Lower leg skin (tissue), 3 donors: Measurements from ENCODE around the gene EMX2.

ENCODE experiments used
- POLR2A ChIP-seq, 2 donors: fragments of 450-650 bp; IDR thresholded peaks; one replicate each; pipeline ENCODE4 v1.6.1; 2016 to 2017; ENCODE audit warnings: antibody characterized with exemption in 2 of 2, mild to moderate bottlenecking in 1 of 2, moderate library complexity in 1 of 2
- TF ChIP-seq, protein P1 (sequence below), 3 donors: fragments of 450-650 bp; IDR thresholded peaks; one replicate each; pipeline ENCODE4 v1.5.1; 2016; ENCODE audit warnings: antibody characterized with exemption in 3 of 3, mild to moderate bottlenecking in 3 of 3, moderate library complexity in 2 of 3

- TF ChIP-seq, protein P1, sequence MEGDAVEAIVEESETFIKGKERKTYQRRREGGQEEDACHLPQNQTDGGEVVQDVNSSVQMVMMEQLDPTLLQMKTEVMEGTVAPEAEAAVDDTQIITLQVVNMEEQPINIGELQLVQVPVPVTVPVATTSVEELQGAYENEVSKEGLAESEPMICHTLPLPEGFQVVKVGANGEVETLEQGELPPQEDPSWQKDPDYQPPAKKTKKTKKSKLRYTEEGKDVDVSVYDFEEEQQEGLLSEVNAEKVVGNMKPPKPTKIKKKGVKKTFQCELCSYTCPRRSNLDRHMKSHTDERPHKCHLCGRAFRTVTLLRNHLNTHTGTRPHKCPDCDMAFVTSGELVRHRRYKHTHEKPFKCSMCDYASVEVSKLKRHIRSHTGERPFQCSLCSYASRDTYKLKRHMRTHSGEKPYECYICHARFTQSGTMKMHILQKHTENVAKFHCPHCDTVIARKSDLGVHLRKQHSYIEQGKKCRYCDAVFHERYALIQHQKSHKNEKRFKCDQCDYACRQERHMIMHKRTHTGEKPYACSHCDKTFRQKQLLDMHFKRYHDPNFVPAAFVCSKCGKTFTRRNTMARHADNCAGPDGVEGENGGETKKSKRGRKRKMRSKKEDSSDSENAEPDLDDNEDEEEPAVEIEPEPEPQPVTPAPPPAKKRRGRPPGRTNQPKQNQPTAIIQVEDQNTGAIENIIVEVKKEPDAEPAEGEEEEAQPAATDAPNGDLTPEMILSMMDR (IDR thresholded peaks at IDR 0.05), result no peak
- TF ChIP-seq POLR2A (IDR thresholded peaks at IDR 0.05), result no peak
Observed at GRCh38 chr10:117552156-117552631, 9.6 kb downstream of the EMX2 start.
